Neural cell (in vitro differentiated cells): Measurements from ENCODE around the gene VSTM1. TPM values are rescaled to one million over a fixed set of nuclear protein-coding genes. Genes with fewer than 3 reads are reported as not detected.

ENCODE experiments used
- H2AFZ ChIP-seq: fragments of 200-600, 300-800 bp; sonication (generic), shearing (Covaris generic); 2 replicates; pipeline ENCODE4 v1.6.0; 2014; ENCODE audit warnings: low read depth, mild to moderate bottlenecking, antibody characterized with exemption, low read length, moderate library complexity
- H3F3A ChIP-seq: fragments of 200-600 bp; shearing (Covaris generic); 2 replicates; pipeline ENCODE4 v1.6.1; 2016; ENCODE audit warnings: mild to moderate bottlenecking, moderate library complexity, mixed read lengths, antibody characterized with exemption, low read length; ENCODE audit not compliant: insufficient read depth, poor library complexity, severe bottlenecking
- H3K27ac ChIP-seq: fragments of 200-600, 300-800 bp; sonication (generic), shearing (Covaris generic); 2 replicates; pipeline ENCODE4 v1.5.1; 2014; ENCODE audit warnings: mild to moderate bottlenecking, low read length, moderate library complexity
- H3K27me3 ChIP-seq: fragments of 300-800, 200-600 bp; sonication (generic), shearing (Covaris generic); 2 replicates; pipeline ENCODE4 v1.6.0; 2014; ENCODE audit warnings: mild to moderate bottlenecking, low read depth, low read length, moderate library complexity; ENCODE audit not compliant: insufficient read depth
- H3K36me3 ChIP-seq: fragments of 300-800, 200-600 bp; sonication (generic), shearing (Covaris generic); 2 replicates; pipeline ENCODE4 v1.5.1; 2014; ENCODE audit warnings: mild to moderate bottlenecking, antibody characterized with exemption, low read length, moderate library complexity; ENCODE audit not compliant: insufficient read depth
- H3K4me2 ChIP-seq: fragments of 300-800, 200-600 bp; sonication (generic), shearing (Covaris generic); 2 replicates; pipeline ENCODE4 v1.6.0; 2014; ENCODE audit warnings: mild to moderate bottlenecking, low read length
- H3K4me3 ChIP-seq: fragments of 300-800, 200-600 bp; sonication (generic), shearing (Covaris generic); 2 replicates; pipeline ENCODE4 v1.5.1; 2014; ENCODE audit warnings: mild to moderate bottlenecking, low read length, moderate library complexity
- H3K79me2 ChIP-seq: fragments of 200-600 bp; shearing (Covaris generic); replicated peaks from 2 replicates; pipeline ENCODE4 v1.6.0; 2014; ENCODE audit warnings: mild to moderate bottlenecking, low read length, moderate library complexity; ENCODE audit not compliant: insufficient read depth
- H3K9ac ChIP-seq: fragments of 300-800, 200-600 bp; sonication (generic), shearing (Covaris generic); 2 replicates; pipeline ENCODE4 v1.6.1; 2016; ENCODE audit warnings: mild to moderate bottlenecking, low read length, mixed read lengths
- H3K9me2 ChIP-seq: fragments of 200-600 bp; shearing (Covaris generic); 2 replicates; pipeline ENCODE4 v1.6.1; 2016; ENCODE audit warnings: mild to moderate bottlenecking, low read length, mixed read lengths; ENCODE audit not compliant: insufficient read depth
- H3K9me3 ChIP-seq: fragments of 200-600, 300-800 bp; sonication (generic), shearing (Covaris generic); 2 replicates; pipeline ENCODE4 v1.6.1; 2016; ENCODE audit warnings: mild to moderate bottlenecking, mixed run types, low read length, moderate library complexity, mixed read lengths
- H4K20me1 ChIP-seq: fragments of 200-600 bp; shearing (Covaris generic); 2 replicates; pipeline ENCODE4 v1.6.1; 2016; ENCODE audit warnings: mild to moderate bottlenecking, mixed run types; ENCODE audit not compliant: insufficient read depth
- EP300 ChIP-seq: fragments of 450-650 bp; conservative IDR thresholded peaks from 2 replicates; pipeline ENCODE4 v1.6.1; 2014; ENCODE audit warnings: antibody characterized with exemption, mild to moderate bottlenecking, moderate library complexity; ENCODE audit not compliant: poor library complexity, severe bottlenecking
- EZH2 ChIP-seq: fragments of 200-600, 300-800 bp; shearing (Covaris generic), sonication (generic); IDR thresholded peaks from 2 replicates; pipeline ENCODE4 v1.6.1; 2014; ENCODE audit warnings: antibody characterized with exemption, low read length, borderline replicate concordance, mild to moderate bottlenecking; ENCODE audit not compliant: insufficient read depth, poor library complexity, severe bottlenecking
- MXI1 ChIP-seq: fragments of 450-650 bp; conservative IDR thresholded peaks from 2 replicates; pipeline ENCODE4 v1.6.1; 2014; ENCODE audit warnings: antibody characterized with exemption, mild to moderate bottlenecking; ENCODE audit not compliant: poor library complexity, severe bottlenecking
- POLR2AphosphoS5 ChIP-seq: IDR thresholded peaks from 2 replicates; pipeline ENCODE4 v1.6.1; 2012
- RAD21 ChIP-seq: fragments of 450-650 bp; conservative IDR thresholded peaks from 2 replicates; pipeline ENCODE4 v1.6.1; 2014; ENCODE audit warnings: antibody characterized with exemption, mild to moderate bottlenecking, moderate library complexity
- SMC3 ChIP-seq: fragments of 450-650 bp; conservative IDR thresholded peaks from 2 replicates; pipeline ENCODE4 v1.6.1; 2014; ENCODE audit warnings: antibody characterized with exemption, mild to moderate bottlenecking, moderate library complexity; ENCODE audit not compliant: poor library complexity
- TAF1 ChIP-seq: IDR thresholded peaks from 2 replicates; pipeline ENCODE4 v1.6.1; 2012; ENCODE audit warnings: low read depth
- polyA plus RNA-seq: library from polyadenylated mRNA; depleted of rRNA; stranded (reverse); fragments of >200 nt; gene quantifications from 2 replicates; pipeline ENCODE4 v1.2.3, GENCODE V29; 2014
- small RNA-seq, 3 experiments: library from RNA; depleted of rRNA; stranded (forward); fragments of <200 nt; gene quantifications; one replicate each; pipeline ENCODE3, GENCODE V24; 2012
- TF ChIP-seq, protein P1 (sequence below): IDR thresholded peaks from 2 replicates; pipeline ENCODE4 v1.6.1; 2012; ENCODE audit warnings: borderline replicate concordance
- TF ChIP-seq, protein P2 (sequence below): fragments of 450-650 bp; IDR thresholded peaks from 2 replicates; pipeline ENCODE4 v1.5.1; 2014; ENCODE audit warnings: antibody characterized with exemption, mild to moderate bottlenecking, moderate library complexity; ENCODE audit not compliant: poor library complexity, severe bottlenecking

Gene VSTM1
- polyA plus RNA-seq, 1 donor from 2014 or later: not detected

DNA sequence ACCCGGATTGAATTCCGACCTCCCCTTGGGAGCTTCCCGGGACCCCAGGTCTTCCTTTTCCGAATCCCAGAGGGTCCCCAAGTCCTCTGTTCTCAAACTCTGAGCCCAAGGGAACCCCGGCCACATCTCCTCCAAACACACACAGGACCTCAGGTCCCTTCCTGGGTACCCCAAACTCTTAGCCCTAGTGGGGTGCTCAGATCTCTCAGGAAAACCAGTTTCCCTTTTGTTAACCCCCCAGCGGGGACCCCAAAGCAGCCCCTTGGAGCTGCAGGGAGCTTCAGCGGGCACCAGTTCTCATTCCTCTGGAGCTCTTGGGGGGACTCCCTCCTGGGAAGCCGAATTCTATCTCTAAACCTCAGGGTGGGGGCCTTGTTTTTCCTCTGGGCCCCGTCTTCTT, 71.5 kb downstream of the VSTM1 start:
- H3K9me2 ChIP-seq: no peaks in the 10 kb centered on the region
- no peak overlapping the region for H3K4me3 ChIP-seq
- H4K20me1 ChIP-seq: no peaks in the 10 kb centered on the region
- H3K79me2 ChIP-seq: no peaks in the 10 kb centered on the region
- no peak overlapping the region for H3K9ac ChIP-seq
- H3K9me3 ChIP-seq: no peaks in the 10 kb centered on the region
- no peak overlapping the region for H3K27ac ChIP-seq
- TF ChIP-seq EZH2: no peak
- TF ChIP-seq, protein P1, sequence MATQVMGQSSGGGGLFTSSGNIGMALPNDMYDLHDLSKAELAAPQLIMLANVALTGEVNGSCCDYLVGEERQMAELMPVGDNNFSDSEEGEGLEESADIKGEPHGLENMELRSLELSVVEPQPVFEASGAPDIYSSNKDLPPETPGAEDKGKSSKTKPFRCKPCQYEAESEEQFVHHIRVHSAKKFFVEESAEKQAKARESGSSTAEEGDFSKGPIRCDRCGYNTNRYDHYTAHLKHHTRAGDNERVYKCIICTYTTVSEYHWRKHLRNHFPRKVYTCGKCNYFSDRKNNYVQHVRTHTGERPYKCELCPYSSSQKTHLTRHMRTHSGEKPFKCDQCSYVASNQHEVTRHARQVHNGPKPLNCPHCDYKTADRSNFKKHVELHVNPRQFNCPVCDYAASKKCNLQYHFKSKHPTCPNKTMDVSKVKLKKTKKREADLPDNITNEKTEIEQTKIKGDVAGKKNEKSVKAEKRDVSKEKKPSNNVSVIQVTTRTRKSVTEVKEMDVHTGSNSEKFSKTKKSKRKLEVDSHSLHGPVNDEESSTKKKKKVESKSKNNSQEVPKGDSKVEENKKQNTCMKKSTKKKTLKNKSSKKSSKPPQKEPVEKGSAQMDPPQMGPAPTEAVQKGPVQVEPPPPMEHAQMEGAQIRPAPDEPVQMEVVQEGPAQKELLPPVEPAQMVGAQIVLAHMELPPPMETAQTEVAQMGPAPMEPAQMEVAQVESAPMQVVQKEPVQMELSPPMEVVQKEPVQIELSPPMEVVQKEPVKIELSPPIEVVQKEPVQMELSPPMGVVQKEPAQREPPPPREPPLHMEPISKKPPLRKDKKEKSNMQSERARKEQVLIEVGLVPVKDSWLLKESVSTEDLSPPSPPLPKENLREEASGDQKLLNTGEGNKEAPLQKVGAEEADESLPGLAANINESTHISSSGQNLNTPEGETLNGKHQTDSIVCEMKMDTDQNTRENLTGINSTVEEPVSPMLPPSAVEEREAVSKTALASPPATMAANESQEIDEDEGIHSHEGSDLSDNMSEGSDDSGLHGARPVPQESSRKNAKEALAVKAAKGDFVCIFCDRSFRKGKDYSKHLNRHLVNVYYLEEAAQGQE: no peak
- TF ChIP-seq, protein P2, sequence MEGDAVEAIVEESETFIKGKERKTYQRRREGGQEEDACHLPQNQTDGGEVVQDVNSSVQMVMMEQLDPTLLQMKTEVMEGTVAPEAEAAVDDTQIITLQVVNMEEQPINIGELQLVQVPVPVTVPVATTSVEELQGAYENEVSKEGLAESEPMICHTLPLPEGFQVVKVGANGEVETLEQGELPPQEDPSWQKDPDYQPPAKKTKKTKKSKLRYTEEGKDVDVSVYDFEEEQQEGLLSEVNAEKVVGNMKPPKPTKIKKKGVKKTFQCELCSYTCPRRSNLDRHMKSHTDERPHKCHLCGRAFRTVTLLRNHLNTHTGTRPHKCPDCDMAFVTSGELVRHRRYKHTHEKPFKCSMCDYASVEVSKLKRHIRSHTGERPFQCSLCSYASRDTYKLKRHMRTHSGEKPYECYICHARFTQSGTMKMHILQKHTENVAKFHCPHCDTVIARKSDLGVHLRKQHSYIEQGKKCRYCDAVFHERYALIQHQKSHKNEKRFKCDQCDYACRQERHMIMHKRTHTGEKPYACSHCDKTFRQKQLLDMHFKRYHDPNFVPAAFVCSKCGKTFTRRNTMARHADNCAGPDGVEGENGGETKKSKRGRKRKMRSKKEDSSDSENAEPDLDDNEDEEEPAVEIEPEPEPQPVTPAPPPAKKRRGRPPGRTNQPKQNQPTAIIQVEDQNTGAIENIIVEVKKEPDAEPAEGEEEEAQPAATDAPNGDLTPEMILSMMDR: no peak
- no peak for TF ChIP-seq EP300
- TF ChIP-seq SMC3: no peak
- TF ChIP-seq POLR2AphosphoS5: no peak
- no peak for TF ChIP-seq RAD21
- no peak for TF ChIP-seq TAF1
- H3K27me3 ChIP-seq: no peaks in the 10 kb centered on the region
- no peaks in the 10 kb centered on the region for H3F3A ChIP-seq
- H3K36me3 ChIP-seq: no peaks in the 10 kb centered on the region
- H2AFZ ChIP-seq: no peak overlapping the region
- H3K4me2 ChIP-seq: no peak overlapping the region

DNA sequence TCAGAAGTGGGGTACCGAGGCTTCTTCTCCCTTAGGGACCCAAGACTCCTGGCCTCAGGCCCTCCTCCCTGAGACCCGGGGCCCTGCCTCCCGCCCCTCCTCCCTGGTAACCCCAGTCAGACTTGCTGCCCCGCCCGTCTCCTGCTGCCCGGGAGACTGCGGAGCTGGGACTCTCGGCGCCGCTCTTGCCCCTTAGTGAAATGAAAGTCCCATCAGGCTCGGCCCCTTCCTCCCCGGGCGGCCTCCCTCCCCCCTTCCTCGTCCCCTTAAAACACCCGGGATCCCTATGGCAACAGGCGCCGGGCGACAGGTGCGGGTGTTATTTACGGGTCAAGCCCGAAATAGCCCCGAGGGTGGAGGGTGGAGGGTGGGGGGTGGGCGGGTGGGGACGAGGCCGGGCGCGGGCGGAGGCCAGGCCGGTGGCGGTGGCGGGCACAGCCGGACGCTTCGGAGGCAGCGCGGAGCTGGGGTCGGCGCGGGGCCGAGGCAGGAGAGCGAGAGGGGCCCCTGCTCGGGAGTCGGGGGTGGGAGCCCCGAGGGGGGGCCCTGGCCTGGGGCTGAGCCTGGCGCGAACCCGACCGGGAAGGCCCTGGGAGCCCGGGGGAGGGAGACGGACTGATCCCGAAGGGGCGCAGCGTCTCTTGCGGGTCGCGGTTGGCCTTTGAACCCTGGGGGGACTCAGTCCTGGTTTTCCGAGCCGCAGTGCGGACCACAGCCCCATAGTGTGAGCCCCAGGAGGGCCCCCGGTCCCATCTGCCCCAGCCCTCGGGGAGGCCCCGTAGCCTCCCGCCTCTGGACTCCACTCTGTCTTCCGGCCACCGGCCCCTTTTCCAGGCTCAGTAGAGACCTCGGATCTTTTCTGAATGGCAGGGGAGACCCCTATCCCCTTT, 72.2 kb downstream of the VSTM1 start, which contains the start of gene CACNG6:
Gene CACNG6 (plus strand): TSS at position 414 of the 890 bp plus-strand sequence. CDS start 1,241 bp downstream, outside the sequence.
- no peaks in the 10 kb centered on the region for H3K36me3 ChIP-seq
- no peak within 1 kb of the TSS for H3K9ac ChIP-seq
- no peaks in the 10 kb centered on the region for H4K20me1 ChIP-seq
- H2AFZ ChIP-seq: no peak within 1 kb of the TSS
- H3K4me3 ChIP-seq: no peak within 1 kb of the TSS
- no peaks in the 10 kb centered on the region for H3K9me2 ChIP-seq
- H3K27ac ChIP-seq: no peak within 1 kb of the TSS
- H3K27me3 ChIP-seq: no peaks in the 10 kb centered on the region
- TF ChIP-seq SMC3 (no peak), MXI1 (no peak), EP300 (no peak)
- TF ChIP-seq, protein P2: no peak
- no peaks in the 10 kb centered on the region for H3K9me3 ChIP-seq
- no peak within 1 kb of the TSS for H3K4me2 ChIP-seq
- H3K79me2 ChIP-seq: no peaks in the 10 kb centered on the region
- H3F3A ChIP-seq: no peaks in the 10 kb centered on the region

Small RNA genes within 50 kb of the gene (small RNA-seq; reads per million reads assigned to genes)
- gene AC012314.20: 0 reads per million in 3 experiments

Other genes with a start within 250 kb of the VSTM1 start
- gene NLRP12, start 239.6 kb downstream of the VSTM1 start, polyA plus RNA-seq: not detected in 2 replicates
- gene MYADM, start 196.0 kb downstream of the VSTM1 start, polyA plus RNA-seq: 2.5 and 4.5 TPM in 2 replicates
- gene PRKCG, start 181.7 kb downstream of the VSTM1 start, polyA plus RNA-seq: 0.99 and 2.2 TPM in 2 replicates
- gene CACNG7, start 154.6 kb downstream of the VSTM1 start, polyA plus RNA-seq: 27.8 and 37.0 TPM in 2 replicates
- 3.3 and 6.0 TPM in 2 replicates for gene CACNG8, start 101.0 kb downstream of the VSTM1 start, polyA plus RNA-seq
- gene CACNG6, start 72.3 kb downstream of the VSTM1 start, polyA plus RNA-seq: 0.28 and 0.60 TPM in 2 replicates
- not detected in 2 replicates for gene TARM1, start 17.5 kb upstream of the VSTM1 start, polyA plus RNA-seq
- 0.20 TPM in 1 of 2 replicates, not detected in the other for gene OSCAR, start 36.9 kb upstream of the VSTM1 start, polyA plus RNA-seq
- 21.4 and 62.8 TPM in 2 replicates for gene NDUFA3, start 39.0 kb upstream of the VSTM1 start, polyA plus RNA-seq
- gene TFPT, start 51.8 kb upstream of the VSTM1 start, polyA plus RNA-seq: 24.3 and 28.0 TPM in 2 replicates
- gene PRPF31, start 51.9 kb upstream of the VSTM1 start, polyA plus RNA-seq: 73.5 and 76.6 TPM in 2 replicates
- 3.8 and 7.6 TPM in 2 replicates for gene CNOT3, start 73.9 kb upstream of the VSTM1 start, polyA plus RNA-seq
- 14.0 and 17.0 TPM in 2 replicates for gene LENG1, start 95.8 kb upstream of the VSTM1 start, polyA plus RNA-seq
- gene TMC4, start 109.3 kb upstream of the VSTM1 start, polyA plus RNA-seq: 0.15 and 2.2 TPM in 2 replicates
- 19.0 and 25.1 TPM in 2 replicates for gene MBOAT7, start 125.7 kb upstream of the VSTM1 start, polyA plus RNA-seq
- gene TSEN34, start 127.4 kb upstream of the VSTM1 start, polyA plus RNA-seq: 113 and 130 TPM in 2 replicates
- gene RPS9, start 137.0 kb upstream of the VSTM1 start, polyA plus RNA-seq: 1,693 and 1,965 TPM in 2 replicates
- not detected in 2 replicates for gene LILRB3, start 159.1 kb upstream of the VSTM1 start, polyA plus RNA-seq
- gene LILRA6, start 178.9 kb upstream of the VSTM1 start, polyA plus RNA-seq: not detected in 2 replicates
- gene LILRB5, start 193.4 kb upstream of the VSTM1 start, polyA plus RNA-seq: not detected in 2 replicates
- gene LILRB2, start 217.2 kb upstream of the VSTM1 start, polyA plus RNA-seq: not detected in 2 replicates
- gene LILRA5, start 249.3 kb upstream of the VSTM1 start, polyA plus RNA-seq: not detected in 2 replicates